ENCODE measurements around the gene FNBP1. TPM values are rescaled to one million over a fixed set of nuclear protein-coding genes. Genes with fewer than 3 reads are reported as not detected.

The FNBP1 gene
- total RNA-seq, 1 experiment from 2014 or later = 36.5 TPM

DNA sequence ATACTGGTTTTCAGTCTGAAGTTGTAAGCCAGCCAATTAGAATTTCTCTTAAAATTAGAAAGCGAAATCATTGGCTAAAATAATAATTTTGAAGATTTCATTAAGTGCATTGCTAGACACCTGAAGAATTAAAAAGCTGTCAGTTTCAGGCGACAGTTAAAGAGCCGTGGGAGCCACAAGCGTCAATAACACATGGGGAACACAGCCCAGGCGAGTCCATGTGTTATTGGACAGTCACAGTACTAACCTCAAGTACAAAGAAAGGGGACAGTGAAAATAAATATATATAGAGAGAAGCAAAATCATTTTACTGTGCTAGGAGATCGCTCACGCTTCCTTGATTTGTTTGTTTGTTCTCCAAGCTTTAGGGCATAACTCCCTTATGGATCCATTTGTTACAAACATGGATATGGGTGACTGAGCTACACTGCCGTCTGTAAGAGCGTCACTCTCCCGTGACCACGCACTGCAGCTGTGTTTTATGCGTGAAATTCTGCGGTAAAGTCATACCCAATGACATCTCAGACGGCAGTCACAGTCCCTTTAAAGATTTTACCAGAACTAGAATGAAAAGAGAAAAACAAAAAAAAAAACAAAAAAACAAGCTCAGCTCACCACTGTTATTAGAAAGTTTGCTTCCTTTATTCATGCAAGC lies 124.6 kb downstream of the FNBP1 start:
- Histone ChIP-seq H4K20me1 (ENCODE audit: control insufficient read depth, insufficient read depth, insufficient read length) (no peaks in the 10 kb centered on the region), H3K56ac (ENCODE audit: insufficient read length, low read depth, low read length) (no peak overlapping the region), H4K5ac (ENCODE audit: insufficient read length, low read depth, low read length) (no peak overlapping the region), H3K79me1 (ENCODE audit: insufficient read depth, low read depth, low read length, poor library complexity, severe bottlenecking) (no peaks in the 10 kb centered on the region), H2AK5ac (ENCODE audit: insufficient read length, low read length) (no peak overlapping the region), H3K27ac (ENCODE audit: insufficient read length, low read depth, low read length) (no peak overlapping the region), H3K18ac (ENCODE audit: insufficient read length, low read depth, low read length) (no peak overlapping the region), H2BK5ac (ENCODE audit: insufficient read length, low read length) (no peak overlapping the region), H3K23me2 (ENCODE audit: insufficient read length, low read depth, low read length, poor library complexity, severe bottlenecking) (no peaks in the 10 kb centered on the region), H2BK15ac (ENCODE audit: low read depth, low read length) (no peak overlapping the region), H2BK20ac (ENCODE audit: low read depth, low read length, poor library complexity, severe bottlenecking) (no peak overlapping the region), H3K27me3 (ENCODE audit: insufficient read depth, low read length) (no peaks in the 10 kb centered on the region), H3K4me2 (ENCODE audit: insufficient read depth, insufficient read length, low read length) (no peak overlapping the region), H3K14ac (ENCODE audit: insufficient read depth, low read length) (no peak overlapping the region), H3K9me3 (ENCODE audit: control insufficient read depth, low read depth, low read length) (no peaks in the 10 kb centered on the region), H3K4ac (ENCODE audit: low read depth, low read length) (no peak overlapping the region), H3K9ac (ENCODE audit: extremely low read depth, insufficient read length, low read length) (no peak overlapping the region), H2AFZ (ENCODE audit: low read length) (no peak overlapping the region), H3T11ph (ENCODE audit: low read length) (no peak overlapping the region), H2BK120ac (ENCODE audit: low read depth, low read length, poor library complexity, severe bottlenecking) (no peak overlapping the region), H3K23ac (ENCODE audit: insufficient read length, low read depth, low read length) (no peak overlapping the region), H2BK12ac (ENCODE audit: insufficient read length, low read depth, low read length) (no peak overlapping the region), H3K79me2 (ENCODE audit: insufficient read depth, low read length) (no peaks in the 10 kb centered on the region), H3K4me1 (ENCODE audit: insufficient read depth, low read length) (no peaks in the 10 kb centered on the region), H4K91ac (ENCODE audit: insufficient read length, low read depth, low read length) (no peak overlapping the region), H4K8ac (replicated peaks; ENCODE audit: insufficient read length, low read depth, low read length) (no peak overlapping the region)
- Mint-ChIP-seq H3K4me1 (no peaks in the 10 kb centered on the region), H3K4me3 (no peak overlapping the region), H3K27me3 (ENCODE audit: low read depth) (no peaks in the 10 kb centered on the region), H3K36me3 (ENCODE audit: insufficient read depth in 1 of 3, low read depth in 3 of 3) (peaks cover 0 to 2% (median 2%) of the 10 kb centered on the region in 3 experiments; a peak in 1 of 7 replicates), H3K27ac (no peak overlapping the region), H3K9me3 (no peaks in the 10 kb centered on the region)
- no peak for DNase-seq
- WGBS (ENCODE audit: extremely low coverage, insufficient read length, low lambda C conversion rate) = no CpG with 5 or more reads among the region's 14 CpGs
- TF ChIP-seq, protein P1, sequence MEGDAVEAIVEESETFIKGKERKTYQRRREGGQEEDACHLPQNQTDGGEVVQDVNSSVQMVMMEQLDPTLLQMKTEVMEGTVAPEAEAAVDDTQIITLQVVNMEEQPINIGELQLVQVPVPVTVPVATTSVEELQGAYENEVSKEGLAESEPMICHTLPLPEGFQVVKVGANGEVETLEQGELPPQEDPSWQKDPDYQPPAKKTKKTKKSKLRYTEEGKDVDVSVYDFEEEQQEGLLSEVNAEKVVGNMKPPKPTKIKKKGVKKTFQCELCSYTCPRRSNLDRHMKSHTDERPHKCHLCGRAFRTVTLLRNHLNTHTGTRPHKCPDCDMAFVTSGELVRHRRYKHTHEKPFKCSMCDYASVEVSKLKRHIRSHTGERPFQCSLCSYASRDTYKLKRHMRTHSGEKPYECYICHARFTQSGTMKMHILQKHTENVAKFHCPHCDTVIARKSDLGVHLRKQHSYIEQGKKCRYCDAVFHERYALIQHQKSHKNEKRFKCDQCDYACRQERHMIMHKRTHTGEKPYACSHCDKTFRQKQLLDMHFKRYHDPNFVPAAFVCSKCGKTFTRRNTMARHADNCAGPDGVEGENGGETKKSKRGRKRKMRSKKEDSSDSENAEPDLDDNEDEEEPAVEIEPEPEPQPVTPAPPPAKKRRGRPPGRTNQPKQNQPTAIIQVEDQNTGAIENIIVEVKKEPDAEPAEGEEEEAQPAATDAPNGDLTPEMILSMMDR (conservative IDR thresholded peaks at IDR 0.05) = no peak
